ENCODE measurements around the gene CDKL1. TPM values are rescaled to one million over a fixed set of nuclear protein-coding genes. Genes with fewer than 3 reads are reported as not detected.

Gene CDKL1
- polyA plus RNA-seq (2011; rRNA removed) (5.5 and 10.2 TPM in 2 replicates), polyA plus RNA-seq (2017; fragmentation: RNase III; extraction: RNeasy Plus Mini Kit Qiagen cat#74134 plus additional on column Dnase treatment) (4.5 to 11.0 TPM (median 7.9 TPM) in 3 replicates), polyA minus RNA-seq (2011; rRNA and poly(A)+ RNA removed) (9.4 and 13.2 TPM in 2 replicates)
- 1.4 and 1.9 TPM in 2 replicates for polyA plus RNA-seq (2012; cell fraction: cytosol; rRNA removed)
- 0.56 and 0.93 TPM in 2 replicates for polyA plus RNA-seq (2012; cell fraction: nucleus; rRNA removed)

DNA sequence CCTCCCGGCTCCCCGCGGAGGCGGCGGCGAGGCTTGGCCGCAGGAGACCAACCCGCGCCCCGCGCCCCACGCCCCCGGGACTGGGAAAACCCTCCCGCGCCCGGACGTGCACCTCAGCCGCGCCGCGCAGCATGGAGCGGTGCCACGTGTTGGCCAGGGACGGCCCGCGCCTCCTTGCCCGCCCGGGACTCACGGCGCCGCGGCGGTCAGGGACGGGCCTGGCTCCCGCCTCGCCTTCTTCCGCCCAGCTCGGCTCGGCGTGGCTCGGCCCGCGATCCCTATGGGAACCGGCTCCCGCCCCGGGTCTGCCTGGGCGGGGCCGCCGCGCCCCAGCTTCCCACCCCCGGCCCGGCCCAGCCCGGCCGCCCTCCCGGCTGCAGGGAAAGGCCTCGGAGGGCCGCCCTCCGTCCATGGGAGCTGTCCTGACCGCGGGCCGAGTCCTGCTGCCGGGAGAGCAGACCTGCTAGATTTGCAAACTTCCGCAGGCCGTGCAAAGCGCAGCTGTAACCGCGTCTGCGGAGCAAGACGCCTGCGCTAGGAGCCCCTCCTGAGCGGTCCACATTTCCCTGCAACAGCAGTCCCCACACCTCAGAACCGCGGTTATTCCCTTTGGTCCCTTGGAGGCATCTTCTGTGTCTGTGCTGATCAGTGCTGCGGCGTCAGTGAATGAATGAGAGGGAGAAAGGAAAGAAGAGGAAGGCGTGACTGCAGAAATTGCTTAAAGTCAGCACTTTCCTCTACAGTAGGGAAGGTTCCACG, at the start of gene CDKL1:
Gene CDKL1 (minus strand): TSS at position 251 of the 759 bp plus-strand sequence. CDS start 1,013 bp downstream, outside the sequence.
- FAIRE-seq (no peak), ATAC-seq (peak; percentile 85 to 90), DNase-seq (ENCODE audit: low read depth in 1 of 2, low spot score in 1 of 2) (peak; percentile 43 to 69)
- H3K4me1 ChIP-seq: peaks cover 10% of the 10 kb centered on the region
- POLR2A ChIA-PET: interaction anchor here (0.5 to 1.6 kb wide), 4 partner anchors 58 to 84 kb away, joined by 3 to 5 read pairs (median 3); partner anchors contain the start of genes DMAC2L and L2HGDH
- peak within 1 kb of the TSS; percentile 60 for H3K4me3 ChIP-seq
- peak within 1 kb of the TSS; percentile 81 to 94 for H3K27ac ChIP-seq
- CTCF ChIA-PET: interaction anchor here (0.6 to 1.6 kb wide), 7 partner anchors 25 to 381 kb away, joined by 3 to 9 read pairs (median 3); partner anchors contain the start of gene MAP4K5
- peak within 1 kb of the TSS; percentile 85 for H3K4me2 ChIP-seq
- TF ChIP-seq, protein P1, sequence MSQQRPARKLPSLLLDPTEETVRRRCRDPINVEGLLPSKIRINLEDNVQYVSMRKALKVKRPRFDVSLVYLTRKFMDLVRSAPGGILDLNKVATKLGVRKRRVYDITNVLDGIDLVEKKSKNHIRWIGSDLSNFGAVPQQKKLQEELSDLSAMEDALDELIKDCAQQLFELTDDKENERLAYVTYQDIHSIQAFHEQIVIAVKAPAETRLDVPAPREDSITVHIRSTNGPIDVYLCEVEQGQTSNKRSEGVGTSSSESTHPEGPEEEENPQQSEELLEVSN (IDR thresholded peaks at IDR 0.05; ENCODE audit: borderline replicate concordance, low read depth): peak; percentile 66
- peak; percentile 68; the same call in 1 of the 2 replicates for TF ChIP-seq EHF (CRISPR knock-in tag; IDR thresholded peaks at IDR 0.05)
- no peak for TF ChIP-seq RCOR1 (IDR thresholded peaks at IDR 0.05; ENCODE audit: low read depth, low read length)
- no peak for TF ChIP-seq FOXS1 (CRISPR knock-in tag; IDR thresholded peaks at IDR 0.05)
- TF ChIP-seq HOXB5 (CRISPR knock-in tag; IDR thresholded peaks at IDR 0.05): peak; percentile 38; the same call in 1 of the 2 replicates
- TF ChIP-seq MAFK (IDR thresholded peaks at IDR 0.05; ENCODE audit: partially characterized antibody): peak; percentile 87
- TF ChIP-seq PHF8 (IDR thresholded peaks at IDR 0.05; ENCODE audit: borderline replicate concordance, low read depth): peak; percentile 73; the same call in 1 of the 2 replicates
- TF ChIP-seq, protein P2, sequence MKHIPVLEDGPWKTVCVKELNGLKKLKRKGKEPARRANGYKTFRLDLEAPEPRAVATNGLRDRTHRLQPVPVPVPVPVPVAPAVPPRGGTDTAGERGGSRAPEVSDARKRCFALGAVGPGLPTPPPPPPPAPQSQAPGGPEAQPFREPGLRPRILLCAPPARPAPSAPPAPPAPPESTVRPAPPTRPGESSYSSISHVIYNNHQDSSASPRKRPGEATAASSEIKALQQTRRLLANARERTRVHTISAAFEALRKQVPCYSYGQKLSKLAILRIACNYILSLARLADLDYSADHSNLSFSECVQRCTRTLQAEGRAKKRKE (CRISPR knock-in tag; IDR thresholded peaks at IDR 0.05; ENCODE audit: low read depth): 0 out of 2 replicates have a peak, but pooled peaks have one; percentile 62
- no peak for TF ChIP-seq RNF2 (IDR thresholded peaks at IDR 0.05; ENCODE audit: borderline replicate concordance, low read depth)
- TF ChIP-seq MYC (IDR thresholded peaks at IDR 0.05; ENCODE audit: borderline replicate concordance, low read length): peak; percentile 77; the same call in 1 of the 2 replicates
- 0 out of 2 replicates have a peak, but pooled peaks have one; percentile 14 for TF ChIP-seq HOXB13 (CRISPR knock-in tag; IDR thresholded peaks at IDR 0.05; ENCODE audit: low read depth)
- TF ChIP-seq POLR2A (IDR thresholded peaks at IDR 0.05; ENCODE audit: low read length): peak; percentile 86
- peak in 1 of 2 experiments; percentile 61; a peak in 1 of 5 replicates for TF ChIP-seq JUN (IDR thresholded peaks at IDR 0.05)
- peak; percentile 28; the same call in 1 of the 2 replicates for TF ChIP-seq GATA3 (IDR thresholded peaks at IDR 0.05; ENCODE audit: borderline replicate concordance)
- peak; percentile 95 for TF ChIP-seq MAX (IDR thresholded peaks at IDR 0.05)
- TF ChIP-seq BCL3 (IDR thresholded peaks at IDR 0.05): 0 out of 3 replicates have a peak, but pooled peaks have one; percentile 33
- TF ChIP-seq CTCF (IDR thresholded peaks at IDR 0.05): no peak
- no peak for TF ChIP-seq CEBPB (IDR thresholded peaks at IDR 0.05)
- 3% methylated on average over 22 of the region's 77 CpGs for WGBS (ENCODE audit: missing lambda C conversion rate)
- H3K9me3 ChIP-seq: no peaks in the 10 kb centered on the region

DNA sequence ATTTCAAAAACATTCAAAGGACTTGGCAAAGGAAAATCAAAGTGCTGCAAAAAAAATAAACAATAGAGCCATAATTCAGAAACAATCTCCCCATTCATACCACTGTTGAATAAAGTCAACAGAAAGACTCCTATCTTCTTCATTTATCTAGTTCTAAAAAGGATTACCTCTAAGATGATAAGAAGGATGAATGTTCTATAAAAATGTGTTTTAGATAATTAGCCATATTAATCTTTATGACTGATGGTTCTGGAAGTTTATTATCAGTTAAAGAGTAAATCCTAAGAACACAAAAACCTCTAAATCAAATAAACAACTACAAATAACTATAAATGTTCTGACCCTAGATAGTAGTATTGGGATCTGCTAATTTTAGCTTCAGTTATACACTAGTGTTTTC, 37.8 kb upstream of the CDKL1 start:
- FAIRE-seq (no peak), ATAC-seq (no peak), DNase-seq (ENCODE audit: low read depth in 1 of 2, low spot score in 1 of 2) (no peak)
- Histone ChIP-seq H3K27ac (no peak overlapping the region), H3K4me1 (no peaks in the 10 kb centered on the region; the same call in 2 of the 3 replicates), H3K4me2 (no peak overlapping the region), H3K4me3 (no peak overlapping the region), H3K9me3 (peaks cover 11% of the 10 kb centered on the region; the same call in 2 of the 3 replicates)
- ChIA-PET POLR2A (no interaction called here), CTCF (no interaction called here)
- TF ChIP-seq RAD21 (conservative IDR thresholded peaks at IDR 0.05 in 1 of 2, IDR thresholded peaks at IDR 0.05 in 1 of 2) (no peak), EHF (CRISPR knock-in tag; IDR thresholded peaks at IDR 0.05) (no peak), ZNF302 (CRISPR knock-in tag; IDR thresholded peaks at IDR 0.05) (no peak), RFX5 (IDR thresholded peaks at IDR 0.05) (no peak), MAX (IDR thresholded peaks at IDR 0.05) (no peak), EP300 (IDR thresholded peaks at IDR 0.05) (no peak), ESRRA (IDR thresholded peaks at IDR 0.05; ENCODE audit: borderline replicate concordance, low read length) (no peak), SREBF2 (IDR thresholded peaks at IDR 0.05) (no peak)
